ENCODE measurements around the gene ANKRD49. TPM values are rescaled to one million over a fixed set of nuclear protein-coding genes. Genes with fewer than 3 reads are reported as not detected.

ANKRD49 gene
- total and polyA plus RNA-seq, 2 of the 4 experiments (the other 2 are of a cell fraction), result 7.2 to 10.4 TPM

GRCh38 chr11:94455861-94456260, 37.9 kb upstream of the ANKRD49 start:
- H2AFZ ChIP-seq (replicated peaks; ENCODE audit: low read length, poor library complexity), result no peak overlapping the region
- H4K8ac ChIP-seq (ENCODE audit: low read depth in 2 of 2, low read length in 2 of 2), result no peak overlapping the region
- H3K14ac ChIP-seq (replicated peaks; ENCODE audit: low read depth, low read length), result no peak overlapping the region
- dilution Hi-C loops (cut with HindIII; ENCODE audit: low sequenced_read_pairs, unreplicated experiment) (no loop called here), in situ Hi-C loops (cut with MboI; ENCODE audit: low sequenced_read_pairs) (no loop called here), intact Hi-C loops (cut with micrococcal nuclease) (no loop called here)
- no peak overlapping the region for H2BK15ac ChIP-seq (ENCODE audit: low read depth, low read length)
- H3K79me1 ChIP-seq (ENCODE audit: low read depth in 1 of 2, low read length in 2 of 2), result no peaks in the 10 kb centered on the region
- no peak overlapping the region for H3K27ac ChIP-seq (ENCODE audit: insufficient read depth, low read length)
- no TSS peak for BruUV-seq (replicated peaks)
- no peak overlapping the region for H2BK5ac ChIP-seq (ENCODE audit: low read depth, low read length, poor library complexity, severe bottlenecking)
- H3K36me3 ChIP-seq (ENCODE audit: control insufficient read depth, insufficient read depth, low read length), result peaks cover 3% of the 10 kb centered on the region; the same call in 1 of the 2 replicates
- H2BK120ac ChIP-seq (ENCODE audit: low read depth, low read length), result no peak overlapping the region
- no peaks in the 10 kb centered on the region; the same call in 1 of the 2 replicates for H3K9me1 ChIP-seq (ENCODE audit: insufficient read depth, low read length)
- H4K5ac ChIP-seq (ENCODE audit: low read depth, low read length), result no peak overlapping the region
- no peak overlapping the region for H3K4me2 ChIP-seq (ENCODE audit: low read depth, low read length)
- H3K23ac ChIP-seq (ENCODE audit: low read depth, low read length), result no peak overlapping the region
- H3K56ac ChIP-seq (ENCODE audit: extremely low read depth, insufficient read depth, low read length), result no peak overlapping the region
- no peaks in the 10 kb centered on the region for H4K20me1 ChIP-seq (ENCODE audit: insufficient read depth, low read length)
- H3K4ac ChIP-seq (ENCODE audit: low read depth, low read length), result no peak overlapping the region
- no peak overlapping the region for H4K91ac ChIP-seq (ENCODE audit: insufficient read depth, low read depth, low read length)
- H3K4me3 ChIP-seq (ENCODE audit: insufficient read depth, low read depth, low read length), result no peak overlapping the region
- no peak for DNase-seq
- no peak overlapping the region for H3K9ac ChIP-seq (ENCODE audit: low read depth, low read length)
- TF ChIP-seq CHD1 (IDR thresholded peaks at IDR 0.05; ENCODE audit: low read depth, low read length), result no peak
- TF ChIP-seq ELK1 (IDR thresholded peaks at IDR 0.05; ENCODE audit: borderline replicate concordance, low read depth, low read length), result no peak
- no peak for TF ChIP-seq FOS (IDR thresholded peaks at IDR 0.05; ENCODE audit: low read depth, low read length)
- TF ChIP-seq RCOR1 (IDR thresholded peaks at IDR 0.05; ENCODE audit: insufficient replicate concordance, low read length), result no peak
- no peak for TF ChIP-seq RAD21 (IDR thresholded peaks at IDR 0.05; ENCODE audit: low read length)
- no peak for TF ChIP-seq NFE2L2 (IDR thresholded peaks at IDR 0.05; ENCODE audit: low read depth, low read length)
- no peak for TF ChIP-seq CTCF (conservative IDR thresholded peaks at IDR 0.05; ENCODE audit: low read depth, low read length)
- TF ChIP-seq MAZ (IDR thresholded peaks at IDR 0.05; ENCODE audit: borderline replicate concordance, low read depth, low read length), result no peak
- TF ChIP-seq SMC3 (IDR thresholded peaks at IDR 0.05; ENCODE audit: low read depth, low read length), result no peak
- no peak for TF ChIP-seq BHLHE40 (IDR thresholded peaks at IDR 0.05; ENCODE audit: low read depth, low read length)
- TF ChIP-seq POLR2A (IDR thresholded peaks at IDR 0.05; ENCODE audit: low read depth, low read length), result no peak
- TF ChIP-seq USF2 (IDR thresholded peaks at IDR 0.05; ENCODE audit: low read depth, low read length), result no peak
- no peak for TF ChIP-seq MXI1 (IDR thresholded peaks at IDR 0.05; ENCODE audit: borderline replicate concordance, low read depth, low read length)
- TF ChIP-seq CEBPB (IDR thresholded peaks at IDR 0.05; ENCODE audit: low read depth, low read length), result no peak
- TF ChIP-seq MAFK (IDR thresholded peaks at IDR 0.05; ENCODE audit: low read depth, low read length), result no peak
- TF ChIP-seq RFX5 (IDR thresholded peaks at IDR 0.05; ENCODE audit: low read depth, low read length), result no peak
- no peaks in the 10 kb centered on the region for H3K9me3 ChIP-seq (ENCODE audit: control insufficient read depth, insufficient read depth, low read length)
- no peak overlapping the region for H2BK20ac ChIP-seq (ENCODE audit: low read depth, low read length)
- ATAC-seq (ENCODE audit: low read depth), result no peak
- ChIA-PET CTCF (no interaction called here), POLR2A (ENCODE audit: unreplicated experiment) (no interaction called here)
- WGBS, 2 experiments (ENCODE audit: extremely low coverage in 2 of 2, insufficient read length in 1 of 2), result no CpG with 5 or more reads among the region's 1 CpG
- H2AK9ac ChIP-seq (replicated peaks; ENCODE audit: low read depth, low read length, poor library complexity), result no peak overlapping the region
- H2AK5ac ChIP-seq (ENCODE audit: low read depth, low read length), result no peak overlapping the region
- no peaks in the 10 kb centered on the region for H3K27me3 ChIP-seq (ENCODE audit: control insufficient read depth, insufficient read depth, low read length)
- no peaks in the 10 kb centered on the region for H3K4me1 ChIP-seq (ENCODE audit: control insufficient read depth, insufficient read depth, low read length)
- no peak overlapping the region for H3K18ac ChIP-seq (ENCODE audit: low read depth, low read length)

Data from IMR-90 (cell line).